ENCODE data around the gene TMX4. TPM values are rescaled to one million over a fixed set of nuclear protein-coding genes. Genes with fewer than 3 reads are reported as not detected.

Gene TMX4
- total RNA-seq, 1 experiment from 2014 or later: 12.0 TPM

DNA sequence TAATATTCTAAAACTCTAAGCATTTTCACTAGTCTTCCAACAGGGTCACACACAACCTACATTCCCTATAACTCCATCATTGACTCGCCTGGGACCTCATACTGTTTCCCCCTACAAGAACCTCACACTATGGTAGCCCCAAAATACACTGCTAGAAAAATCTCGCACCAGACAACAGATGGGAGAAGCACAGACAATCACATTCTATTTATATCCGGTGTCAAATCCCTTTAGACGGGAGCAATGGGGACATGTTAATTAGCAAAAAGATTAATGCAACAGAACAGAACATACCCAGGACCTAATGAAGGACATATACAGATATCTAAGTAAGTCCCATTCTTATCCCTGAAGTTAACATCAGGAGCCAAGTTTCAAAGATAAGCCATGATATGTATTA lies 33.6 kb downstream of the TMX4 start:
- ChIA-PET POLR2A (no interaction called here), CTCF (no interaction called here), RAD21 (ENCODE audit: low non-redundant PET in 1 of 2, low total read pairs in 2 of 2, uncharacterized antibody in 2 of 2, unreplicated experiment in 2 of 2) (no interaction called here)
- no peak overlapping the region for H3K27ac ChIP-seq (ENCODE audit: low read depth, low read length)
- H3K36me3 ChIP-seq (ENCODE audit: control insufficient read depth in 1 of 2, insufficient read depth in 2 of 2, low read length in 2 of 2): no peaks in the 10 kb centered on the region
- ATAC-seq (no peak), DNase-seq (ENCODE audit: low read depth, low spot score) (no peak)
- H3K27me3 ChIP-seq (ENCODE audit: insufficient read depth, low read length): no peaks in the 10 kb centered on the region
- intact Hi-C loops (cut with micrococcal nuclease): no loop called here
- H3K9me3 ChIP-seq (ENCODE audit: control insufficient read depth in 1 of 2, insufficient read depth in 1 of 2, low read depth in 1 of 2, low read length in 2 of 2): no peaks in the 10 kb centered on the region
- no peak overlapping the region for H2AFZ ChIP-seq (ENCODE audit: low read depth, low read length, poor library complexity, severe bottlenecking)
- no peak overlapping the region for H3K4me3 ChIP-seq (replicated peaks in 1 of 2; ENCODE audit: low read depth in 1 of 2, low read length in 2 of 2)
- no peaks in the 10 kb centered on the region for H4K20me1 ChIP-seq (ENCODE audit: insufficient read depth)
- H3K79me2 ChIP-seq (ENCODE audit: insufficient read depth, low read length): no peaks in the 10 kb centered on the region
- no peak overlapping the region for H3K9ac ChIP-seq (ENCODE audit: low read length)
- TF ChIP-seq ZBTB33 (IDR thresholded peaks at IDR 0.05; ENCODE audit: extremely low read depth, insufficient replicate concordance, low read length) (no peak), TCF7L2 (IDR thresholded peaks at IDR 0.05; ENCODE audit: borderline replicate concordance, extremely low read depth, insufficient read depth, insufficient read length) (no peak), CBX3 (IDR thresholded peaks at IDR 0.05; ENCODE audit: low read depth) (no peak), EZH2phosphoT487 (IDR thresholded peaks at IDR 0.05; ENCODE audit: borderline replicate concordance) (no peak), SRF (IDR thresholded peaks at IDR 0.05; ENCODE audit: low read depth) (no peak), RAD21 (IDR thresholded peaks at IDR 0.05; ENCODE audit: low read depth) (no peak), EZH2 (IDR thresholded peaks at IDR 0.05) (no peak), SIN3A (IDR thresholded peaks at IDR 0.05; ENCODE audit: low read depth) (no peak), EGR1 (IDR thresholded peaks at IDR 0.05; ENCODE audit: low read depth) (no peak), JUND (IDR thresholded peaks at IDR 0.05) (no peak), ELF1 (IDR thresholded peaks at IDR 0.05; ENCODE audit: borderline replicate concordance, low read depth) (no peak), CTCF (IDR thresholded peaks at IDR 0.05 in 2 of 3, conservative IDR thresholded peaks at IDR 0.05 in 1 of 3; ENCODE audit: borderline replicate concordance in 1 of 3, insufficient read depth in 1 of 3, low read depth in 2 of 3, low read length in 2 of 3) (no peak), REST (IDR thresholded peaks at IDR 0.05; ENCODE audit: low read depth) (no peak), SP1 (IDR thresholded peaks at IDR 0.05; ENCODE audit: low read depth) (no peak), CEBPB (IDR thresholded peaks at IDR 0.05; ENCODE audit: low read depth) (no peak), ZNF274 (IDR thresholded peaks at IDR 0.05; ENCODE audit: low read depth, low read length) (no peak), ZFX (IDR thresholded peaks at IDR 0.05) (no peak), FOSL1 (IDR thresholded peaks at IDR 0.05; ENCODE audit: low read depth) (no peak), MAX (IDR thresholded peaks at IDR 0.05) (no peak)
- TF ChIP-seq, protein P1, sequence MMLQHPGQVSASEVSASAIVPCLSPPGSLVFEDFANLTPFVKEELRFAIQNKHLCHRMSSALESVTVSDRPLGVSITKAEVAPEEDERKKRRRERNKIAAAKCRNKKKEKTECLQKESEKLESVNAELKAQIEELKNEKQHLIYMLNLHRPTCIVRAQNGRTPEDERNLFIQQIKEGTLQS (IDR thresholded peaks at IDR 0.05): no peak
- no peaks in the 10 kb centered on the region for H3K4me1 ChIP-seq (ENCODE audit: control insufficient read depth in 1 of 2, insufficient read depth in 2 of 2, low read length in 2 of 2)
- no peaks in the 10 kb centered on the region for H3K9me2 ChIP-seq (ENCODE audit: insufficient read depth)
- H3K4me2 ChIP-seq (ENCODE audit: low read length): no peak overlapping the region
- no TSS peak for BruUV-seq (replicated peaks)

Measured in HCT116 (cell line).